Esophagus squamous epithelium (tissue), 5 donors: ENCODE data around the gene APOL6. TPM values are rescaled to one million over a fixed set of nuclear protein-coding genes. Genes with fewer than 3 reads are reported as not detected.
A peak's percentile ranks its signal among the peaks of the same experiment; 100 is the strongest.

Experiments
- DNase-seq: peaks from one replicate; lab custom pipeline; 2025; lab: John Stamatoyannopoulos, UW
- H3K27ac ChIP-seq, 4 donors: fragments of 200-600 bp; sonication (generic); one replicate each; pipeline ENCODE4 v1.5.1; 2016 to 2019; ENCODE audit warnings: mild to moderate bottlenecking in 1 of 4
- H3K27me3 ChIP-seq, 4 donors: fragments of 200-600 bp; sonication (generic); 1 replicate in 3 of 4; 2 replicates in 1 of 4; pipeline versions ENCODE4 v1.5.1 to v1.6.0; 2017 to 2021; ENCODE audit warnings: antibody characterized with exemption in 1 of 4
- H3K36me3 ChIP-seq, 3 donors: fragments of 200-600 bp; sonication (generic); one replicate each; pipeline ENCODE4 v1.5.1; 2016 to 2019
- H3K4me1 ChIP-seq, 3 donors: fragments of 200-600 bp; sonication (generic); one replicate each; pipeline ENCODE4 v1.5.1; 2017 to 2019
- H3K4me3 ChIP-seq, 4 donors: fragments of 200-600 bp; sonication (generic); 1 replicate in 3 of 4; 2 replicates in 1 of 4; pipeline ENCODE4 v1.5.1; 2016 to 2019; ENCODE audit warnings: mild to moderate bottlenecking in 2 of 4, moderate library complexity in 1 of 4
- H3K9me3 ChIP-seq, 3 donors: fragments of 200-600 bp; sonication (generic); one replicate each; pipeline ENCODE4 v1.5.1; 2016 to 2019
- POLR2A ChIP-seq, 4 donors: fragments of 450-650 bp; IDR thresholded peaks; one replicate each; pipeline ENCODE4 v1.6.1; 2017; ENCODE audit warnings: antibody characterized with exemption in 4 of 4, mild to moderate bottlenecking in 4 of 4, moderate library complexity in 3 of 4
- WGBS, 2 donors: methylation state at CpG; one replicate each; pipeline ENCODE4 v1.1.5; 2018; 5-methylcytosine and 5-hydroxymethylcytosine counted together
- intact Hi-C: fragments of 100-400 bp; cut with DNase I; formaldehyde crosslinking; loops from one replicate; pipeline ENCODE4 v1.15.0; 2022
- total RNA-seq, 4 donors: library from RNA; depleted of rRNA; stranded (reverse); fragments of >200 nt; gene quantifications; one replicate each; pipeline ENCODE4 v1.1.0, GENCODE V29; 2016
- TF ChIP-seq, protein P1 (sequence below), 6 experiments: fragments of 450-650 bp in 4 of 6; fragments of 200-600 bp in 2 of 6; sonication (generic) in 2 of 6; IDR thresholded peaks; one replicate each; pipeline ENCODE4 v1.5.1; 2016 to 2019; ENCODE audit warnings: antibody characterized with exemption in 6 of 6, mild to moderate bottlenecking in 4 of 6, moderate library complexity in 4 of 6
- donor health status: DM: yes; HTN: yes; CAD: no.

Gene APOL6
- total RNA-seq, 4 donors from 2014 or later: 7.8 to 22.3 (median 9.5) TPM

DNA sequence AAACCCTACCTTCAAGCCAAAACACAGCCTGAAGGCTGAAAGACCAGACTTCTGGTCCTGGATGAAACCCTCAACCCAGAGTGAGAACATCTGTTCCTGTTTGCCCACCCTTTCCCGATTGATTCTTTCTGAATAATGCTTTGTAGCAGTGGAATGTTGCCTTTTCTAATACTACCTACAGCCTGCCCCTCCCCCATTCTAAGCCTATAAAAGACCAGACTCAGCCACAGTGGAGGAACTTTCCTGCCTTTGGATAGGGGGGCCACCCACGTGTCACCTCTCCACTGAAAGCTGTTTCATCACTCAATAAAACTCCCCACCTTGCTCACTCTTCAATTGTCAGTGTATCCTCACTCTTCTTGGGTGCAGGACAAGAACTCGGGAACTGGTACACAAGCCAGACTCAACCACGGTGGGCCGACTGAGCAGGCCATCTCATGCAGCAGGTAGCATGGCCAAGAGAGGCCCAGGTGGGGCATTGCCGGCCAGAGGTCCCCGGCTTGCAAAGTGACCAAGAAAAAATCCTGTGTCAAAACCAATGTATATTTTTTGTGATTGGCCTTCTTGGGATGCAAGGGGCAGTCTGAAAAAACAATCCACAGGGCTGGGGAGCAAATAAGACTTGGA, 6.6 kb upstream of the APOL6 start:
- no peak for DNase-seq
- Histone ChIP-seq H3K4me3 (no peak overlapping the region), H3K27ac (peak overlapping the region in 1 of 4 donors; percentile 56), H3K9me3 (no peaks in the 10 kb centered on the region), H3K4me1 (peaks cover 15 to 54% (median 24%) of the 10 kb centered on the region in 3 donors), H3K36me3 (no peaks in the 10 kb centered on the region), H3K27me3 (no peaks in the 10 kb centered on the region)
- TF ChIP-seq, protein P1, sequence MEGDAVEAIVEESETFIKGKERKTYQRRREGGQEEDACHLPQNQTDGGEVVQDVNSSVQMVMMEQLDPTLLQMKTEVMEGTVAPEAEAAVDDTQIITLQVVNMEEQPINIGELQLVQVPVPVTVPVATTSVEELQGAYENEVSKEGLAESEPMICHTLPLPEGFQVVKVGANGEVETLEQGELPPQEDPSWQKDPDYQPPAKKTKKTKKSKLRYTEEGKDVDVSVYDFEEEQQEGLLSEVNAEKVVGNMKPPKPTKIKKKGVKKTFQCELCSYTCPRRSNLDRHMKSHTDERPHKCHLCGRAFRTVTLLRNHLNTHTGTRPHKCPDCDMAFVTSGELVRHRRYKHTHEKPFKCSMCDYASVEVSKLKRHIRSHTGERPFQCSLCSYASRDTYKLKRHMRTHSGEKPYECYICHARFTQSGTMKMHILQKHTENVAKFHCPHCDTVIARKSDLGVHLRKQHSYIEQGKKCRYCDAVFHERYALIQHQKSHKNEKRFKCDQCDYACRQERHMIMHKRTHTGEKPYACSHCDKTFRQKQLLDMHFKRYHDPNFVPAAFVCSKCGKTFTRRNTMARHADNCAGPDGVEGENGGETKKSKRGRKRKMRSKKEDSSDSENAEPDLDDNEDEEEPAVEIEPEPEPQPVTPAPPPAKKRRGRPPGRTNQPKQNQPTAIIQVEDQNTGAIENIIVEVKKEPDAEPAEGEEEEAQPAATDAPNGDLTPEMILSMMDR (IDR thresholded peaks at IDR 0.05): no peak
- 62 to 79% methylated on average over 4 of the region's 7 CpGs for WGBS, 2 donors
- intact Hi-C loops: loop anchor here (5.0 kb wide), 1 partner anchor 286 kb away; no protein-coding TSS in a partner anchor

DNA sequence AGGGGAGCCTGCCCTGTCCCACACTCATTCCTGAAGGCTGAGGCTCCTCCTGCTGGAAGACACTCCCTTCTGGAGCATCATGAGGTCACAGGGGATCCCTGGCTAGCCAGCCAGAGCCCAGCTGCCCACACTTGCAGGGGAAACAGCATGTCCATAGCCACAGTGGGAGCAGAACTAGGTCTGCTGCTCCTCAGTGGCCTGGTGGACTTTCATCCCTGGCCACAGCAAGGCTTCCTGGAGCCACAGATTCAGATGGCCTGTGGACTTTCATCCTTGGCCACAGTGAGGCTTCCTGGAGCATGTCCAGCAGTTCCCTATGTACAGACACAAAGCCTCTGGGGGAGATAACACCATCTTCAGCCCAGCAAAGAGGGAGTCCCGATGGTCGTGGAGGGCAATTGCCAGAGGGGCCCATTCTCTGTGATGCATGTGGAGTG, 5.9 kb upstream of the APOL6 start:
- TF ChIP-seq POLR2A (IDR thresholded peaks at IDR 0.05): no peak
- TF ChIP-seq, protein P1 (IDR thresholded peaks at IDR 0.05): no peak
- H3K4me1 ChIP-seq: peaks cover 15 to 54% (median 28%) of the 10 kb centered on the region in 3 donors
- H3K27me3 ChIP-seq: no peaks in the 10 kb centered on the region
- H3K9me3 ChIP-seq: no peaks in the 10 kb centered on the region
- no peaks in the 10 kb centered on the region for H3K36me3 ChIP-seq
- H3K4me3 ChIP-seq: no peak overlapping the region
- H3K27ac ChIP-seq: peak overlapping the region in 1 of 4 donors; percentile 56
- no peak for DNase-seq
- intact Hi-C loops: loop anchor here (5.0 kb wide), 1 partner anchor 285 kb away; no protein-coding TSS in a partner anchor
- 100% methylated on average over 2 of the region's 2 CpGs; no CpG with 5 or more reads in 1 of the 2 donors for WGBS, 2 donors

DNA sequence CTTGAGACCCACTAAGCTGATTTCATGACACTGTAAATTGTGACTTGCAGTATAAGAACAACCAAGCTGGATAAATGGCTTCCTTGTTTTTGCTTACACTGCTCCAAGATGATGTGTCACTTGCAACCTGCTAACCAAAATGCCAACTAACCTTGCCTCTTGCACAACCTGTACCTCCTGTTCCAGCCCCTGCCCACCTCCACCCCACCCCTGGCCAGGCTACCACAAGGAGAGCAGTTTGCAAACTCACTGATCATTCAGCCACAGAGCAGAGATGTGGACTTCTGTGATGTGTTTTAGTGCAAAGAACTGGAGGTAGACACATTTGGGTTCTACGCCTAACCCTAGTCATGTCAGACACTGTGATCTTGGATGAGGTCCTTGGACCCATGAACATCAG, 4.3 kb upstream of the APOL6 start:
- Histone ChIP-seq H3K27ac (peak overlapping the region; percentile 9 to 56 (median 44)), H3K27me3 (no peaks in the 10 kb centered on the region), H3K9me3 (no peaks in the 10 kb centered on the region), H3K36me3 (no peaks in the 10 kb centered on the region), H3K4me1 (peaks cover 9 to 49% (median 19%) of the 10 kb centered on the region in 3 donors), H3K4me3 (no peak overlapping the region)
- no peak for DNase-seq
- intact Hi-C loops: loop anchor here (5.0 kb wide), 1 partner anchor 283 kb away; no protein-coding TSS in a partner anchor
- TF ChIP-seq POLR2A (IDR thresholded peaks at IDR 0.05): no peak
- TF ChIP-seq, protein P1 (IDR thresholded peaks at IDR 0.05): no peak
- WGBS, 2 donors: 91 to 100% methylated on average over 1 of the region's 1 CpG

DNA sequence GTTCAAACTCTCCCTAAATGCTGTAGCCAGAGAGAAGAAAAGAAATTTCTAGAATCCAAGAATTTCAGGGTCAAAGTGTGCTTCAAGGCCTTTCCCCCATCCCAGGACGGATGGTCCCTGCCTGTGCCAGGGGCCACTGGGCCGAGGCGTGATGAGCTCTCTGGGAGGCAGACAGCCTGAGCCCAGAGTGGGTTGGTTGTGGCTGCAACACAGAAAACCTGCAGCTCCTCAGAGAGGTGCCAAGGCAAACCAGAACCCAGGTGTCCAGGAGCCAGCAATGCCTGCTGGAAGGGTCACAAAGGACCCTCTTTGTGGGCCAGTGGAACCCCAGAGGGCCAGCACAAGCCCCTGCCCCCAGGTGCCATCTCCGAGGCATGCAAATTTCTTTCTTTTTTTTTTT, 2.6 kb upstream of the APOL6 start:
- intact Hi-C loops: no loop called here
- no peaks in the 10 kb centered on the region for H3K36me3 ChIP-seq
- WGBS, 2 donors: 86 to 89% methylated on average over 1 to 4 of the region's 4 CpGs
- TF ChIP-seq, protein P1 (IDR thresholded peaks at IDR 0.05): no peak
- TF ChIP-seq POLR2A (IDR thresholded peaks at IDR 0.05): no peak
- no peak for DNase-seq
- H3K27ac ChIP-seq: no peak overlapping the region
- H3K9me3 ChIP-seq: no peaks in the 10 kb centered on the region
- H3K4me3 ChIP-seq: no peak overlapping the region
- no peaks in the 10 kb centered on the region for H3K27me3 ChIP-seq
- H3K4me1 ChIP-seq: peaks cover 9 to 62% (median 30%) of the 10 kb centered on the region in 3 donors

DNA sequence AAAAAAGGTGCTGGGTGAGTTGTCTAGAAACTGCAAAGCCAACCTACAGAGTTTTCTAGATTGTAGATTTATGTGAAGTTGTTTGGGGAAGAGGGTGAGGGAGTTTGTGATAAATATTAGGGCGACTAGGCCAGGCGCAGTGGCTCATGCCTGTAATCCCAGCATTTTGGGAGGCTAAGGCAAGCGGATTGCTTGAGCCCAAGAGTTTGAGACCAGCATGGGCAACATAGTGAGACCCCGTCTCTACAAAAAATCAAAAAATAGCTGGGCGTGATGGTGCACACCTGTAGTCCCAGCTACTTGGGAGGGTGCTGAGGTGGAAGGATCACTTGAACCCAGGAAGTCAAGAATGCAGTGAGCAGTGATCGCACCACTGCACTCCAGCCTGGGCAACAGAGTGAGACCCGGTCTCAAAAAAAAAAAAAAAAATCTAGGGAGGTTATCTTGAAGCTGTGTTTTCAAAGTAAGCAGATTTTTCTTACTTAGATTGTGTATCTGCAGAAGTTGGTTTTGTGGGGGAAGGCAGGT, 844 bp downstream of the APOL6 start:
- intact Hi-C loops: no loop called here
- Histone ChIP-seq H3K27me3 (no peaks in the 10 kb centered on the region), H3K4me3 (peak overlapping the region; percentile 56 to 88 (median 70)), H3K36me3 (peaks cover 0 to 8% (median 0%) of the 10 kb centered on the region in 3 donors), H3K4me1 (peaks cover 6 to 51% (median 25%) of the 10 kb centered on the region in 3 donors), H3K27ac (peak overlapping the region; percentile 90 to 98 (median 96)), H3K9me3 (no peaks in the 10 kb centered on the region)
- 22 to 38% methylated on average over 7 of the region's 7 CpGs for WGBS, 2 donors
- TF ChIP-seq, protein P1 (IDR thresholded peaks at IDR 0.05): no peak
- no peak for TF ChIP-seq POLR2A (IDR thresholded peaks at IDR 0.05)
- DNase-seq: no peak
